H9 (cell line): Measurements from ENCODE around the gene UBR7. TPM values are rescaled to one million over a fixed set of nuclear protein-coding genes. Genes with fewer than 3 reads are reported as not detected.

ENCODE experiments used
- DNase-seq: peaks from one replicate; pipeline ENCODE4 v3.0.0-alpha.2; 2017
- H2AFZ ChIP-seq: one replicate; pipeline ENCODE4 v1.6.1; 2013; ENCODE audit warnings: mild to moderate bottlenecking, low read length, control low read depth, moderate library complexity
- H2AK5ac ChIP-seq: 2 replicates; pipeline ENCODE4 v1.6.1; 2013; ENCODE audit warnings: low read length, control low read depth, mixed read lengths; ENCODE audit not compliant: insufficient read length
- H2BK120ac ChIP-seq: one replicate; pipeline ENCODE4 v1.6.1; 2013; ENCODE audit warnings: low read depth, mild to moderate bottlenecking, low read length, control low read depth, inconsistent platforms; ENCODE audit not compliant: poor library complexity, severe bottlenecking
- H2BK12ac ChIP-seq: 2 replicates; pipeline ENCODE4 v1.6.1; 2013; ENCODE audit warnings: low read length, control low read depth, mixed read lengths, low read depth; ENCODE audit not compliant: insufficient read length
- H2BK15ac ChIP-seq: 2 replicates; pipeline ENCODE4 v1.6.1; 2013; ENCODE audit warnings: low read depth, low read length, control low read depth
- H2BK20ac ChIP-seq: one replicate; pipeline ENCODE4 v1.6.1; 2013; ENCODE audit warnings: low read depth, mild to moderate bottlenecking, low read length, control low read depth, inconsistent platforms; ENCODE audit not compliant: poor library complexity, severe bottlenecking
- H2BK5ac ChIP-seq: 2 replicates; pipeline ENCODE4 v1.6.1; 2013; ENCODE audit warnings: low read length, control low read depth, mixed read lengths; ENCODE audit not compliant: insufficient read length
- H3K14ac ChIP-seq: 2 replicates; pipeline ENCODE4 v1.6.1; 2013; ENCODE audit warnings: low read length, control low read depth; ENCODE audit not compliant: insufficient read depth
- H3K18ac ChIP-seq: 2 replicates; pipeline ENCODE4 v1.6.1; 2013; ENCODE audit warnings: low read depth, mild to moderate bottlenecking, mixed read lengths, low read length, control low read depth; ENCODE audit not compliant: insufficient read length
- H3K23ac ChIP-seq: 2 replicates; pipeline ENCODE4 v1.6.1; 2013; ENCODE audit warnings: low read length, control low read depth, mixed read lengths, low read depth; ENCODE audit not compliant: insufficient read length
- H3K23me2 ChIP-seq: 2 replicates; pipeline ENCODE4 v1.6.1; 2013; ENCODE audit warnings: low read depth, mild to moderate bottlenecking, mixed read lengths, low read length, control low read depth; ENCODE audit not compliant: insufficient read length, poor library complexity, severe bottlenecking
- H3K27ac ChIP-seq: 2 replicates; pipeline ENCODE4 v1.5.1; 2013; ENCODE audit warnings: low read length, control low read depth, mixed read lengths, low read depth; ENCODE audit not compliant: insufficient read length
- H3K27me3 ChIP-seq: 2 replicates; pipeline ENCODE4 v1.6.1; 2013; ENCODE audit warnings: low read length, control low read depth, inconsistent platforms; ENCODE audit not compliant: insufficient read depth
- H3K4ac ChIP-seq: 2 replicates; pipeline ENCODE4 v1.6.1; 2013; ENCODE audit warnings: low read depth, mild to moderate bottlenecking, control low read depth, inconsistent platforms, low read length, moderate library complexity
- H3K4me1 ChIP-seq: 2 replicates; pipeline ENCODE4 v1.6.1; 2013; ENCODE audit warnings: low read length, control low read depth, inconsistent platforms; ENCODE audit not compliant: insufficient read depth
- H3K4me2 ChIP-seq: 2 replicates; pipeline ENCODE4 v1.6.1; 2013; ENCODE audit warnings: low read length, control low read depth, mixed read lengths; ENCODE audit not compliant: insufficient read length, insufficient read depth
- H3K56ac ChIP-seq: 2 replicates; pipeline ENCODE4 v1.6.1; 2013; ENCODE audit warnings: low read depth, mild to moderate bottlenecking, mixed read lengths, low read length, control low read depth; ENCODE audit not compliant: insufficient read length
- H3K79me1 ChIP-seq: 2 replicates; pipeline ENCODE4 v1.6.1; 2013; ENCODE audit warnings: low read depth, mild to moderate bottlenecking, moderate library complexity, low read length, control low read depth, inconsistent platforms; ENCODE audit not compliant: insufficient read depth, poor library complexity, severe bottlenecking
- H3K79me2 ChIP-seq: 2 replicates; pipeline ENCODE4 v1.6.1; 2013; ENCODE audit warnings: low read length, control low read depth, inconsistent platforms; ENCODE audit not compliant: insufficient read depth
- H3K9ac ChIP-seq: 2 replicates; pipeline ENCODE4 v1.6.1; 2013; ENCODE audit warnings: low read length, control low read depth, mixed read lengths; ENCODE audit not compliant: insufficient read length; ENCODE audit errors: extremely low read depth
- H3K9me3 ChIP-seq: one replicate; pipeline ENCODE4 v1.6.1; 2013; ENCODE audit warnings: low read depth, low read length, inconsistent platforms; ENCODE audit not compliant: control insufficient read depth
- H3T11ph ChIP-seq: one replicate; pipeline ENCODE4 v1.6.1; 2013; ENCODE audit warnings: mild to moderate bottlenecking, low read length, control low read depth, inconsistent platforms
- H4K20me1 ChIP-seq: one replicate; pipeline ENCODE4 v1.6.1; 2013; ENCODE audit not compliant: control insufficient read depth, insufficient read length, insufficient read depth
- H4K5ac ChIP-seq: 2 replicates; pipeline ENCODE4 v1.6.1; 2013; ENCODE audit warnings: low read depth, mild to moderate bottlenecking, mixed read lengths, low read length, control low read depth; ENCODE audit not compliant: insufficient read length
- H4K8ac ChIP-seq: replicated peaks from 2 replicates; pipeline ENCODE4 v1.6.1; 2013; ENCODE audit warnings: low read length, control low read depth, mixed read lengths, low read depth; ENCODE audit not compliant: insufficient read length
- H4K91ac ChIP-seq: 2 replicates; pipeline ENCODE4 v1.6.1; 2013; ENCODE audit warnings: low read depth, mild to moderate bottlenecking, moderate library complexity, mixed read lengths, low read length, control low read depth; ENCODE audit not compliant: insufficient read length
- H3K27ac Mint-ChIP-seq, 3 experiments: 2 replicates in 2 of 3; 3 replicates in 1 of 3; pipeline ENCODE4 v1.8.0; 2020 to 2021; ENCODE audit warnings: mixed read lengths in 3 of 3, mild to moderate bottlenecking in 1 of 3, moderate library complexity in 1 of 3
- H3K27me3 Mint-ChIP-seq: 2 replicates; pipeline ENCODE4 v1.8.0; 2021; ENCODE audit warnings: low read depth, mild to moderate bottlenecking, moderate library complexity, mixed read lengths
- H3K36me3 Mint-ChIP-seq, 3 experiments: 2 replicates in 2 of 3; 3 replicates in 1 of 3; pipeline ENCODE4 v1.8.0; 2020 to 2021; ENCODE audit warnings: low read depth in 3 of 3, mixed read lengths in 3 of 3; ENCODE audit not compliant: insufficient read depth in 1 of 3
- H3K4me1 Mint-ChIP-seq, 2 experiments: 2 replicates each; pipeline ENCODE4 v1.8.0; 2020; ENCODE audit warnings: mixed read lengths in 2 of 2
- H3K4me3 Mint-ChIP-seq, 2 experiments: 2 replicates in 1 of 2; 3 replicates in 1 of 2; pipeline ENCODE4 v1.8.0; 2020 to 2021; ENCODE audit warnings: mild to moderate bottlenecking in 2 of 2, mixed read lengths in 2 of 2, moderate library complexity in 1 of 2
- H3K9me3 Mint-ChIP-seq, 2 experiments: 2 replicates in 1 of 2; 3 replicates in 1 of 2; pipeline ENCODE4 v1.8.0; 2020; ENCODE audit warnings: mild to moderate bottlenecking in 2 of 2, mixed read lengths in 2 of 2, moderate library complexity in 1 of 2
- CTCF ChIP-seq: fragments of 200-600 bp; sonication (generic); conservative IDR thresholded peaks from 3 replicates; pipeline ENCODE4 v1.8.0; 2021; ENCODE audit warnings: antibody characterized with exemption, mild to moderate bottlenecking
- WGBS: extraction: QIAGEN DNeasy Blood & Tissue Kit; methylation state at CpG from one replicate; pipeline ENCODE4 v1.1.7; 2013; ENCODE audit warnings: missing lambda C conversion rate, low lambda C conversion rate, mixed read lengths; ENCODE audit not compliant: insufficient read length; ENCODE audit errors: extremely low coverage; 5-methylcytosine and 5-hydroxymethylcytosine counted together
- total RNA-seq: library from RNA; stranded (reverse); gene quantifications from 2 replicates; pipeline ENCODE4 v1.2.1, GENCODE V29; 2021

UBR7 gene
- total RNA-seq, 1 experiment from 2014 or later = 28.4 TPM

- Mint-ChIP-seq H3K4me1 (peaks cover 19 to 21% of the 10 kb centered on the region in 2 experiments), H3K36me3 (peaks cover 0 to 2% (median 0%) of the 10 kb centered on the region in 3 experiments; a peak in 1 of 7 replicates), H3K27ac (no peak overlapping the region), H3K9me3 (no peaks in the 10 kb centered on the region), H3K27me3 (no peaks in the 10 kb centered on the region), H3K4me3 (no peak overlapping the region)
- Histone ChIP-seq H3K4me2 (no peak overlapping the region), H2BK120ac (no peak overlapping the region), H2BK15ac (no peak overlapping the region), H2AK5ac (no peak overlapping the region), H2BK5ac (no peak overlapping the region), H4K20me1 (no peaks in the 10 kb centered on the region), H3K27me3 (no peaks in the 10 kb centered on the region), H3K14ac (no peak overlapping the region), H2BK20ac (no peak overlapping the region), H3K4me1 (no peaks in the 10 kb centered on the region; the same call in 1 of the 2 replicates), H4K5ac (no peak overlapping the region), H3K9ac (no peak overlapping the region), H3K18ac (no peak overlapping the region), H3K79me1 (no peaks in the 10 kb centered on the region), H4K8ac (no peak overlapping the region), H4K91ac (no peak overlapping the region), H3K27ac (no peak overlapping the region), H3K9me3 (no peaks in the 10 kb centered on the region), H3K23ac (no peak overlapping the region), H3K4ac (no peak overlapping the region), H3K79me2 (no peaks in the 10 kb centered on the region), H3K56ac (no peak overlapping the region), H2BK12ac (no peak overlapping the region), H3T11ph (no peak overlapping the region), H2AFZ (no peak overlapping the region), H3K23me2 (no peaks in the 10 kb centered on the region)
- DNase-seq = no peak
- WGBS = no CpG with 5 or more reads among the region's 3 CpGs
- TF ChIP-seq CTCF = no peak
Observed at GRCh38 chr14:93276031-93276716, 69.1 kb downstream of the UBR7 start.

Other genes starting within 250 kb of the UBR7 start
- 89.5 and 92.7 TPM in 2 replicates for gene ITPK1, start 91.3 kb upstream of the UBR7 start, total RNA-seq
- 13.6 and 14.7 TPM in 2 replicates for gene MOAP1, start 22.4 kb upstream of the UBR7 start, total RNA-seq
- gene LYSET, start 21.9 kb upstream of the UBR7 start, total RNA-seq = 22.3 and 26.1 TPM in 2 replicates
- 6.2 and 6.8 TPM in 2 replicates for gene GON7, start 191 bp upstream of the UBR7 start, total RNA-seq
- gene BTBD7, start 125.8 kb downstream of the UBR7 start, total RNA-seq = 42.4 and 44.1 TPM in 2 replicates
- gene COX8C, start 139.9 kb downstream of the UBR7 start, total RNA-seq = not detected in 2 replicates
- 2.8 and 3.0 TPM in 2 replicates for gene UNC79, start 223.7 kb downstream of the UBR7 start, total RNA-seq